GM18526 (cell line): Measurements from ENCODE around the gene MAML3.

Source experiments
- POLR2A ChIP-seq: IDR thresholded peaks from 3 replicates; pipeline ENCODE4 v1.6.1; 2011; ENCODE audit not compliant: insufficient read length; ENCODE audit errors: extremely low read depth

Gene MAML3

GRCh38 chr4:139847602-139848001 lies 306.4 kb downstream of the MAML3 start:
- TF ChIP-seq POLR2A = no peak

- no peak for TF ChIP-seq POLR2A
Measured at GRCh38 chr4:139846766-139847165, 307.2 kb downstream of the MAML3 start.

GRCh38 chr4:139845453-139846093 lies 308.4 kb downstream of the MAML3 start:
- TF ChIP-seq POLR2A = no peak

- TF ChIP-seq POLR2A = no peak
Measured at GRCh38 chr4:139844459-139845036, 309.4 kb downstream of the MAML3 start.

GRCh38 chr4:139844057-139844456 lies 309.9 kb downstream of the MAML3 start:
- TF ChIP-seq POLR2A = no peak

GRCh38 chr4:139843641-139844040 lies 310.3 kb downstream of the MAML3 start:
- no peak for TF ChIP-seq POLR2A

GRCh38 chr4:139841464-139842195 lies 312.4 kb downstream of the MAML3 start:
- no peak for TF ChIP-seq POLR2A

GRCh38 chr4:139840773-139841172 lies 313.2 kb downstream of the MAML3 start:
- no peak for TF ChIP-seq POLR2A

- TF ChIP-seq POLR2A = no peak
Measured at GRCh38 chr4:139839403-139840031, 314.5 kb downstream of the MAML3 start.

GRCh38 chr4:139838811-139839210 lies 315.2 kb downstream of the MAML3 start:
- no peak for TF ChIP-seq POLR2A

GRCh38 chr4:139834981-139835391 lies 319.0 kb downstream of the MAML3 start:
- no peak for TF ChIP-seq POLR2A

GRCh38 chr4:139834226-139834662 lies 319.7 kb downstream of the MAML3 start:
- no peak for TF ChIP-seq POLR2A

GRCh38 chr4:139833151-139833910 lies 320.7 kb downstream of the MAML3 start:
- TF ChIP-seq POLR2A = no peak

- no peak for TF ChIP-seq POLR2A
Measured at GRCh38 chr4:139828966-139829664, 324.9 kb downstream of the MAML3 start.

GRCh38 chr4:139826426-139826825 lies 327.6 kb downstream of the MAML3 start:
- TF ChIP-seq POLR2A = no peak

- TF ChIP-seq POLR2A = no peak
Measured at GRCh38 chr4:139825523-139826014, 328.4 kb downstream of the MAML3 start.
